ENCODE data around the gene L3HYPDH.

Gene L3HYPDH

GRCh38 chr14:59480166-59480565 lies 4.0 kb downstream of the L3HYPDH start:
- no peak overlapping the region for H3K27ac ChIP-seq
- TF ChIP-seq, protein P1, sequence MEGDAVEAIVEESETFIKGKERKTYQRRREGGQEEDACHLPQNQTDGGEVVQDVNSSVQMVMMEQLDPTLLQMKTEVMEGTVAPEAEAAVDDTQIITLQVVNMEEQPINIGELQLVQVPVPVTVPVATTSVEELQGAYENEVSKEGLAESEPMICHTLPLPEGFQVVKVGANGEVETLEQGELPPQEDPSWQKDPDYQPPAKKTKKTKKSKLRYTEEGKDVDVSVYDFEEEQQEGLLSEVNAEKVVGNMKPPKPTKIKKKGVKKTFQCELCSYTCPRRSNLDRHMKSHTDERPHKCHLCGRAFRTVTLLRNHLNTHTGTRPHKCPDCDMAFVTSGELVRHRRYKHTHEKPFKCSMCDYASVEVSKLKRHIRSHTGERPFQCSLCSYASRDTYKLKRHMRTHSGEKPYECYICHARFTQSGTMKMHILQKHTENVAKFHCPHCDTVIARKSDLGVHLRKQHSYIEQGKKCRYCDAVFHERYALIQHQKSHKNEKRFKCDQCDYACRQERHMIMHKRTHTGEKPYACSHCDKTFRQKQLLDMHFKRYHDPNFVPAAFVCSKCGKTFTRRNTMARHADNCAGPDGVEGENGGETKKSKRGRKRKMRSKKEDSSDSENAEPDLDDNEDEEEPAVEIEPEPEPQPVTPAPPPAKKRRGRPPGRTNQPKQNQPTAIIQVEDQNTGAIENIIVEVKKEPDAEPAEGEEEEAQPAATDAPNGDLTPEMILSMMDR (IDR thresholded peaks at IDR 0.05; ENCODE audit: low read depth, low read length, missing control alignments): no peak
- H3K27me3 ChIP-seq (replicated peaks): no peaks in the 10 kb centered on the region
- no peak for DNase-seq
- in situ Hi-C loops (cut with HindIII; ENCODE audit: low pct_ligation_motif_present, low sequenced_read_pairs): no loop called here
- no peak overlapping the region for H3K4me3 ChIP-seq (ENCODE audit: low read depth, low read length)
- peaks cover 24% of the 10 kb centered on the region for H3K36me3 ChIP-seq (replicated peaks)

DNA sequence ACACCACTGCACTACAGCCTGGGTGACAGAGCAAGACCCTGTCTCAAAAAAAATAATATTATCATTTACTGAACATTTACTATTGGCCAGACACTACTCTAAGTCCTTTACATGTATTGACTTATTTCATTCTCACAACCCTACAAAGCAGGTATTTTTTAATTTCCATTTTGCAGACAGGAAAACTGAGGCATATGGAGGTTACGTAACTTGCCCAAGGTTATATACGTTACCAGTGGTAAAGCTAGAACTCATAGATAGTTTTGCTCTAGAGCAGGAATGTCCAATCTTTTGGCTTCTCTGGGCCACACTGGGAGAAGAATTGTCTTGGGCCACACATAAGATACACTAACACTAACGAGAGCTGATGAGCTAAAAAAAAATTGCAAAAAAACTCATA lies 5.7 kb downstream of the L3HYPDH start:
- H3K27ac ChIP-seq: no peak overlapping the region
- TF ChIP-seq, protein P1 (IDR thresholded peaks at IDR 0.05; ENCODE audit: low read depth, low read length, missing control alignments): no peak
- no peak for DNase-seq
- in situ Hi-C loops (cut with HindIII; ENCODE audit: low pct_ligation_motif_present, low sequenced_read_pairs): no loop called here
- H3K36me3 ChIP-seq (replicated peaks): peaks cover 30% of the 10 kb centered on the region
- no peaks in the 10 kb centered on the region for H3K27me3 ChIP-seq (replicated peaks)
- H3K4me3 ChIP-seq (ENCODE audit: low read depth, low read length): no peak overlapping the region

DNA sequence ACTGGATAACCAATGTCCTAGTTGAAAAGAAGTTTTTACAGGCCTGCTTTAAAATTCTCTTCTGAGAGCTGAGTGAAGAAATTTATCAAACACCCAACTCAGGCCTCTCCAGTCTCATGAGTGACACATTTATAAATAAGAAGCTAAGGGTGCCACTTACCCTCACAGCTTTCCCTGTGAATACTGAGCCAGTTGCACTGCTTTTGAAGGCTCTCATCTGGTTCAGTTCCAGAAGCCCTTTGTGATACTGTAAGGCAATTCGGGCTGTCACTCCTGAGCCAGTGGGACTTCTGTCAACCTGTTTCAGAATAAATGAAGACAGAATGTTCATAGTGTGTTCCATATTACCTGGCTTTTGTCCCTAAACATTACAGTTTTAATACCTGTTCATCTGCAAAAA lies 8.5 kb downstream of the L3HYPDH start:
- H3K27ac ChIP-seq: no peak overlapping the region
- no peak overlapping the region for H3K4me3 ChIP-seq (ENCODE audit: low read depth, low read length)
- DNase-seq: no peak
- no peaks in the 10 kb centered on the region for H3K27me3 ChIP-seq (replicated peaks)
- in situ Hi-C loops (cut with HindIII; ENCODE audit: low pct_ligation_motif_present, low sequenced_read_pairs): no loop called here
- peaks cover 44% of the 10 kb centered on the region for H3K36me3 ChIP-seq (replicated peaks)
- TF ChIP-seq, protein P1 (IDR thresholded peaks at IDR 0.05; ENCODE audit: low read depth, low read length, missing control alignments): no peak

DNA sequence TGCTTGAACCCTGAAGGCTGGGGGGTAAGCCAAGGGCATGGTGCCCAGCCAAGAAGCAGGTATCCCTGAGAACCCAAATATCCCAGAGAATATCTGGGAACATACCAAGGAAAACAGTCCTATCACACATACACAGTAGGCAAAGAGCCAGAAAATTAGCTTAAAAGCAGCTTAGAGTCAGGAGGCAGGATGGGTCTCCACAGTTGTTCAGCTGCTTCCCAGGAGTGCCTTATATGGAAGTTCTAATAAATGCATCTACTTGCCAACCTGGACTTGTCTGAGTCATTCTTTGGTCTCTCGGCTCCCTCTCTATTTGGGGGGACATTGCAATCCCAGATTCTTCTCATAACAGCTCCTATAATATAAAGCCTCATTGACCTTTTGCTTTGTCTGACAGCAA lies 10.0 kb downstream of the L3HYPDH start:
- in situ Hi-C loops (cut with HindIII; ENCODE audit: low pct_ligation_motif_present, low sequenced_read_pairs): no loop called here
- Histone ChIP-seq H3K36me3 (replicated peaks) (peaks cover 49% of the 10 kb centered on the region), H3K4me3 (ENCODE audit: low read depth, low read length) (no peak overlapping the region), H3K27me3 (replicated peaks) (no peaks in the 10 kb centered on the region), H3K27ac (no peak overlapping the region)
- TF ChIP-seq, protein P1 (IDR thresholded peaks at IDR 0.05; ENCODE audit: low read depth, low read length, missing control alignments): no peak
- peak; percentile 48 for DNase-seq

- TF ChIP-seq, protein P1 (IDR thresholded peaks at IDR 0.05; ENCODE audit: low read depth, low read length, missing control alignments): no peak
- no peak for DNase-seq
- peak within 1 kb of the TSS; percentile 65 for H3K4me3 ChIP-seq (ENCODE audit: low read depth, low read length)
- peak within 1 kb of the TSS; percentile 14 for H3K27ac ChIP-seq
- peaks cover 4% of the 10 kb centered on the region for H3K36me3 ChIP-seq (replicated peaks)
- in situ Hi-C loops (cut with HindIII; ENCODE audit: low pct_ligation_motif_present, low sequenced_read_pairs): no loop called here
- no peaks in the 10 kb centered on the region for H3K27me3 ChIP-seq (replicated peaks)
Measured at GRCh38 chr14:59465316-59466135, 18.7 kb downstream of the L3HYPDH start, which contains the start of gene GPR135. Gene GPR135, minus strand, starts transcription at chr14:59465380. Its CDS starts 154 bp downstream, at chr14:59465226.
